H1 (cell line): Measurements from ENCODE around the gene NEBL. TPM values are rescaled to one million over a fixed set of nuclear protein-coding genes. Genes with fewer than 3 reads are reported as not detected.

Experiments
- CHD1 ChIP-seq: IDR thresholded peaks from 2 replicates; pipeline ENCODE4 v1.6.1; 2012; ENCODE audit warnings: low read depth, low read length, improper control_type of control experiment
- CTBP2 ChIP-seq: IDR thresholded peaks from 2 replicates; pipeline ENCODE4 v1.7.0; 2011; ENCODE audit warnings: borderline replicate concordance, mild to moderate bottlenecking, moderate library complexity, mixed read lengths, low read length; ENCODE audit not compliant: insufficient read depth, insufficient read length
- KDM1A ChIP-seq: fragments of 200-600, 300-600 bp; sonication (generic); IDR thresholded peaks from 2 replicates; pipeline ENCODE4 v1.7.1; 2016; ENCODE audit warnings: mild to moderate bottlenecking, low read length, borderline replicate concordance
- SIX5 ChIP-seq: IDR thresholded peaks from 2 replicates; pipeline ENCODE4 v1.6.1; 2011; ENCODE audit warnings: mild to moderate bottlenecking, low read depth, low read length
- SUZ12 ChIP-seq: fragments of 200-600 bp; sonication (generic); IDR thresholded peaks from 2 replicates; pipeline ENCODE4 v1.6.1; 2012; ENCODE audit warnings: mild to moderate bottlenecking, inconsistent platforms, low read length, moderate library complexity, mixed read lengths
- polyA plus RNA-seq, 7 experiments: library from polyadenylated mRNA; depleted of rRNA in 3 of 7; stranded (reverse) in 5 of 7; unstranded in 2 of 7; fragments of >200 nt in 5 of 7; fragments of 200-250 nt in 2 of 7; gene quantifications; 1 replicate in 5 of 7; 2 replicates in 1 of 7; 4 replicates in 1 of 7; pipeline versions ENCODE4 v1.2.1 to v1.2.3, GENCODE V29; 2011 to 2013; ENCODE audit warnings: missing spikeins in 2 of 7, mixed read lengths in 2 of 7
- total RNA-seq: library from RNA; stranded (reverse); fragmentation: NEBNext Ultra II Directional; extraction: Animal tissue kit (Norgen Biotek cat#: 25700); gene quantifications from 2 replicates; pipeline ENCODE4 v1.2.1, GENCODE V29; 2021

NEBL gene
- total and polyA plus RNA-seq, 2 of the 8 experiments (the other 6 are each of a cell fraction or from before 2014, with no cell fraction given) = 7.5 to 10.5 TPM

- TF ChIP-seq KDM1A (no peak), CTBP2 (no peak), SUZ12 (no peak), SIX5 (no peak), CHD1 (no peak)
Observed at GRCh38 chr10:20936396-20936795, 39.3 kb upstream of the NEBL start (continued).
